GM23338 (cell line): Measurements from ENCODE around the gene SLC39A11. TPM values are rescaled to one million over a fixed set of nuclear protein-coding genes. Genes with fewer than 3 reads are reported as not detected.

Source experiments
- ATAC-seq: fragments of 200-7000 bp; cut with Tn5 transposase; 3 replicates; pipeline ENCODE4 v1.9.1; 2020
- DNase-seq: peaks from one replicate; pipeline ENCODE4 v3.0.0-alpha.2; 2015; ENCODE audit warnings: low spot score
- H2AFZ ChIP-seq: fragments of 200-600 bp; sonication (generic); 2 replicates; pipeline ENCODE4 v1.8.0; 2016; ENCODE audit warnings: antibody characterized with exemption, mild to moderate bottlenecking, moderate library complexity
- H3F3A ChIP-seq: fragments of 200-600 bp; sonication (generic); replicated peaks from 2 replicates; pipeline ENCODE4 v1.8.0; 2017; ENCODE audit warnings: antibody characterized with exemption, mixed run types, low read depth
- H3K27ac ChIP-seq: fragments of 200-600 bp; sonication (generic); 2 replicates; pipeline ENCODE4 v1.6.1; 2016; ENCODE audit warnings: low read depth
- H3K27me3 ChIP-seq: fragments of 200-600 bp; sonication (generic); 2 replicates; pipeline ENCODE4 v1.8.0; 2016; ENCODE audit warnings: mild to moderate bottlenecking, mixed run types, moderate library complexity; ENCODE audit not compliant: insufficient read depth
- H3K36me3 ChIP-seq: fragments of 200-600 bp; sonication (generic); 2 replicates; pipeline ENCODE4 v1.8.0; 2016; ENCODE audit warnings: mild to moderate bottlenecking; ENCODE audit not compliant: insufficient read depth
- H3K4me1 ChIP-seq: fragments of 200-600 bp; sonication (generic); 2 replicates; pipeline ENCODE4 v1.8.0; 2016; ENCODE audit warnings: mild to moderate bottlenecking, moderate library complexity; ENCODE audit not compliant: insufficient read depth
- H3K4me2 ChIP-seq: fragments of 200-600 bp; sonication (generic); 2 replicates; pipeline ENCODE4 v1.7.1; 2017; ENCODE audit warnings: mixed run types
- H3K4me3 ChIP-seq: fragments of 200-600 bp; sonication (generic); 2 replicates; pipeline ENCODE4 v1.6.1; 2016; ENCODE audit warnings: mixed run types
- H3K79me2 ChIP-seq: fragments of 200-600 bp; sonication (generic); replicated peaks from 2 replicates; pipeline ENCODE4 v1.8.0; 2017; ENCODE audit warnings: mild to moderate bottlenecking; ENCODE audit not compliant: insufficient read depth
- H3K9me2 ChIP-seq: fragments of 200-600 bp; sonication (generic); 2 replicates; pipeline ENCODE4 v1.8.0; 2017; ENCODE audit not compliant: insufficient read depth
- H4K20me1 ChIP-seq: fragments of 200-600 bp; sonication (generic); replicated peaks from 2 replicates; pipeline ENCODE4 v1.8.0; 2017; ENCODE audit warnings: mild to moderate bottlenecking; ENCODE audit not compliant: insufficient read depth
- H3K27ac Mint-ChIP-seq: 2 replicates; pipeline ENCODE4 v1.8.0; 2020; ENCODE audit warnings: inconsistent platforms, mild to moderate bottlenecking, moderate library complexity, mixed read lengths
- H3K27me3 Mint-ChIP-seq: 3 replicates; pipeline ENCODE4 v1.8.0; 2022; ENCODE audit warnings: low read depth, mild to moderate bottlenecking, moderate library complexity, mixed read lengths, inconsistent platforms; ENCODE audit not compliant: insufficient read depth, poor library complexity
- H3K36me3 Mint-ChIP-seq: 3 replicates; pipeline ENCODE4 v1.8.0; 2021; ENCODE audit warnings: low read depth, mild to moderate bottlenecking, inconsistent platforms, moderate library complexity, mixed read lengths
- H3K4me1 Mint-ChIP-seq: 3 replicates; pipeline ENCODE4 v1.8.0; 2020; ENCODE audit warnings: mild to moderate bottlenecking, inconsistent platforms, mixed read lengths
- H3K4me3 Mint-ChIP-seq: 3 replicates; pipeline ENCODE4 v1.8.0; 2021; ENCODE audit warnings: moderate library complexity, mild to moderate bottlenecking, inconsistent platforms, mixed read lengths
- H3K9me3 Mint-ChIP-seq: 3 replicates; pipeline ENCODE4 v1.8.0; 2020; ENCODE audit warnings: moderate library complexity, mild to moderate bottlenecking, inconsistent platforms, mixed read lengths
- CREB1 ChIP-seq: fragments of 250-450 bp; sonication (Bioruptor Pico); IDR thresholded peaks from 2 replicates; pipeline ENCODE4 v1.5.0; 2020; ENCODE audit warnings: low read depth, mild to moderate bottlenecking, moderate library complexity
- CTCF ChIP-seq, 2 experiments: fragments of 200-600 bp in 1 of 2; sonication (generic) in 1 of 2; conservative IDR thresholded peaks; 2 replicates each; pipeline versions ENCODE4 v1.5.1 to v1.6.1; 2016 to 2017; ENCODE audit warnings: antibody characterized with exemption in 2 of 2, low read depth in 2 of 2, mild to moderate bottlenecking in 2 of 2, moderate library complexity in 1 of 2
- ETS1 ChIP-seq: IDR thresholded peaks from 2 replicates; pipeline ENCODE4 v1.6.1; 2016; ENCODE audit warnings: antibody characterized with exemption
- EZH2phosphoT487 ChIP-seq: fragments of 200-600 bp; sonication (generic); IDR thresholded peaks from one replicate; pipeline ENCODE4 v1.8.1; 2018; ENCODE audit warnings: antibody characterized with exemption; ENCODE audit not compliant: unreplicated experiment
- JUNB ChIP-seq: IDR thresholded peaks from one replicate; pipeline ENCODE4 v1.6.1; 2016; ENCODE audit warnings: antibody characterized with exemption; ENCODE audit not compliant: unreplicated experiment
- NANOG ChIP-seq: IDR thresholded peaks from 2 replicates; pipeline ENCODE4 v1.6.1; 2016; ENCODE audit warnings: antibody characterized with exemption, borderline replicate concordance
- STAT1 ChIP-seq: IDR thresholded peaks from one replicate; pipeline ENCODE4 v1.6.1; 2016; ENCODE audit warnings: antibody characterized with exemption; ENCODE audit not compliant: unreplicated experiment
- ZNF114 ChIP-seq: fragments of 250-450 bp; sonication (Bioruptor Pico); IDR thresholded peaks from 2 replicates; pipeline ENCODE4 v1.5.0; 2020; ENCODE audit warnings: mild to moderate bottlenecking, moderate library complexity
- ZNF331 ChIP-seq: fragments of 250-450 bp; sonication (Bioruptor Pico); IDR thresholded peaks from 2 replicates; pipeline ENCODE4 v1.5.0; 2020; ENCODE audit warnings: low read depth, mild to moderate bottlenecking, moderate library complexity
- ZNF462 ChIP-seq: fragments of 250-450 bp; sonication (Bioruptor Pico); IDR thresholded peaks from 2 replicates; pipeline ENCODE4 v1.5.0; 2020; ENCODE audit warnings: mild to moderate bottlenecking, moderate library complexity
- polyA plus RNA-seq: library from polyadenylated mRNA; unstranded; fragments of >200 nt; fragmentation: Nextera tagmentation; extraction: Ambion mirVana; gene quantifications from 2 replicates; pipeline ENCODE4 v1.2.1, GENCODE V29; 2016
- total RNA-seq: library from RNA; depleted of rRNA; stranded (reverse); fragments of >200 nt; shearing (Covaris generic); gene quantifications from 2 replicates; pipeline ENCODE4 v1.2.3, GENCODE V29; 2014

Gene SLC39A11
- total and polyA plus RNA-seq, 2 experiments from 2014 or later, result 10.8 to 18.1 TPM

GRCh38 chr17:72840019-72840418 is 252.5 kb downstream of the SLC39A11 start (continued):
- no peak for TF ChIP-seq ZNF462 (CRISPR knock-in tag)
- TF ChIP-seq EZH2phosphoT487, result no peak
- TF ChIP-seq CREB1 (CRISPR knock-in tag), result no peak
- no peak for TF ChIP-seq STAT1
- TF ChIP-seq JUNB, result no peak
- TF ChIP-seq NANOG, result no peak

- H2AFZ ChIP-seq, result no peak overlapping the region
- ATAC-seq (no peak), DNase-seq (no peak)
- TF ChIP-seq ZNF331 (CRISPR knock-in tag), result no peak
- no peak for TF ChIP-seq EZH2phosphoT487
- no peak for TF ChIP-seq CTCF (conservative IDR thresholded peaks at IDR 0.05; ENCODE audit: low read depth in 2 of 2)
- no peak for TF ChIP-seq ZNF114 (CRISPR knock-in tag)
- no peak for TF ChIP-seq ETS1
These were observed 253.3 kb downstream of the SLC39A11 start for GRCh38 chr17:72839131-72839725.

More at GRCh38 chr17:72839131-72839725, 253.3 kb downstream of the SLC39A11 start:
- no peak overlapping the region for H3K4me3 Mint-ChIP-seq
- H3K9me2 ChIP-seq, result no peaks in the 10 kb centered on the region
- peaks cover 9% of the 10 kb centered on the region for H3K9me3 Mint-ChIP-seq
- H3K27me3 Mint-ChIP-seq, result peaks cover 3% of the 10 kb centered on the region
- no peaks in the 10 kb centered on the region for H4K20me1 ChIP-seq
- no peak overlapping the region for H3K4me2 ChIP-seq
- no peaks in the 10 kb centered on the region for H3K36me3 ChIP-seq
- H3K36me3 Mint-ChIP-seq, result peaks cover 8% of the 10 kb centered on the region; the same call in 2 of the 3 replicates
- no peak overlapping the region for H3K4me3 ChIP-seq
- H3K27ac Mint-ChIP-seq, result no peak overlapping the region
- no peaks in the 10 kb centered on the region for H3K4me1 ChIP-seq
- H3F3A ChIP-seq, result no peaks in the 10 kb centered on the region
- no peaks in the 10 kb centered on the region for H3K4me1 Mint-ChIP-seq
- no peaks in the 10 kb centered on the region for H3K79me2 ChIP-seq
- H3K27ac ChIP-seq, result no peak overlapping the region
- H3K27me3 ChIP-seq, result no peaks in the 10 kb centered on the region
